HepG2 (cell line): ENCODE data around the gene NUCB1.

Source experiments
- MYC ChIP-seq: sonication (generic); formaldehyde crosslinking; IDR thresholded peaks from 2 replicates; pipeline ENCODE4 v1.9.0; 2021; ENCODE audit warnings: missing genetic modification reagents, borderline replicate concordance
- ZNF510 ChIP-seq: sonication (generic); formaldehyde crosslinking; IDR thresholded peaks from 2 replicates; pipeline ENCODE4 v1.4.0; 2020; ENCODE audit warnings: low read depth, mild to moderate bottlenecking, missing genetic modification reagents

- TF ChIP-seq ZNF510 (CRISPR knock-in tag) (no peak), MYC (no peak)
Observed at GRCh38 chr19:48938256-48938655, 38.1 kb downstream of the NUCB1 start.
